Loucy (cell line): ENCODE data around the gene PTGR3.

Experiments
- H2AFZ ChIP-seq: fragments of 200-600 bp; sonication (generic); 2 replicates; pipeline ENCODE4 v1.6.0; 2016; ENCODE audit warnings: antibody characterized with exemption, mild to moderate bottlenecking, low read length, moderate library complexity
- H3F3A ChIP-seq: fragments of 200-600 bp; 2 replicates; pipeline ENCODE4 v1.6.0; 2016; ENCODE audit warnings: antibody characterized with exemption, low read depth, mild to moderate bottlenecking
- H3K27me3 ChIP-seq: fragments of 200-600 bp; sonication (generic); 2 replicates; pipeline ENCODE4 v1.6.1; 2014; ENCODE audit warnings: low read length, mild to moderate bottlenecking; ENCODE audit not compliant: insufficient read depth, poor library complexity, severe bottlenecking
- H3K36me3 ChIP-seq: fragments of 200-600 bp; sonication (generic); 2 replicates; pipeline ENCODE4 v1.6.1; 2016; ENCODE audit warnings: low read length; ENCODE audit not compliant: insufficient read depth
- H3K4me1 ChIP-seq: fragments of 200-600 bp; sonication (generic); 2 replicates; pipeline ENCODE4 v1.5.1; 2014; ENCODE audit warnings: low read length, mild to moderate bottlenecking; ENCODE audit not compliant: insufficient read depth, poor library complexity, severe bottlenecking
- H3K4me2 ChIP-seq: fragments of 200-600 bp; sonication (generic); 2 replicates; pipeline ENCODE4 v1.6.0; 2014; ENCODE audit warnings: antibody characterized with exemption, low read length, low read depth, mild to moderate bottlenecking; ENCODE audit not compliant: poor library complexity, severe bottlenecking
- H3K4me3 ChIP-seq: fragments of 200-600 bp; sonication (generic); 2 replicates; pipeline ENCODE4 v1.5.1; 2014; ENCODE audit warnings: low read length, mild to moderate bottlenecking, mixed read lengths; ENCODE audit not compliant: poor library complexity, severe bottlenecking
- H3K79me2 ChIP-seq: fragments of 200-600 bp; sonication (generic); 2 replicates; pipeline ENCODE4 v1.6.1; 2014; ENCODE audit warnings: low read length; ENCODE audit not compliant: insufficient read depth
- H3K9ac ChIP-seq: fragments of 200-600 bp; sonication (generic); 2 replicates; pipeline ENCODE4 v1.6.0; 2014; ENCODE audit warnings: mild to moderate bottlenecking, low read depth, low read length, moderate library complexity; ENCODE audit not compliant: poor library complexity, severe bottlenecking
- H3K9me2 ChIP-seq: fragments of 200-600 bp; sonication (generic); replicated peaks from 2 replicates; pipeline ENCODE4 v1.6.1; 2016; ENCODE audit warnings: low read depth, low read length, mixed read lengths
- H3K9me3 ChIP-seq: fragments of 200-600 bp; sonication (generic); 2 replicates; pipeline ENCODE4 v1.6.1; 2014; ENCODE audit warnings: mild to moderate bottlenecking, antibody characterized with exemption, low read length, low read depth; ENCODE audit not compliant: insufficient read depth
- H4K20me1 ChIP-seq: fragments of 200-600 bp; sonication (generic); 2 replicates; pipeline ENCODE4 v1.6.0; 2014; ENCODE audit warnings: antibody characterized with exemption, low read length, mild to moderate bottlenecking; ENCODE audit not compliant: insufficient read depth, poor library complexity, severe bottlenecking
- EZH2phosphoT487 ChIP-seq: fragments of 200-600 bp; IDR thresholded peaks from 2 replicates; pipeline ENCODE4 v1.6.1; 2018; ENCODE audit warnings: antibody characterized with exemption, mild to moderate bottlenecking, moderate library complexity, borderline replicate concordance
- TF ChIP-seq, protein P1 (sequence below): fragments of 200-600 bp; sonication (generic); conservative IDR thresholded peaks from 2 replicates; pipeline ENCODE4 v1.5.1; 2014; ENCODE audit warnings: mild to moderate bottlenecking, antibody characterized with exemption, low read length

PTGR3 gene

DNA sequence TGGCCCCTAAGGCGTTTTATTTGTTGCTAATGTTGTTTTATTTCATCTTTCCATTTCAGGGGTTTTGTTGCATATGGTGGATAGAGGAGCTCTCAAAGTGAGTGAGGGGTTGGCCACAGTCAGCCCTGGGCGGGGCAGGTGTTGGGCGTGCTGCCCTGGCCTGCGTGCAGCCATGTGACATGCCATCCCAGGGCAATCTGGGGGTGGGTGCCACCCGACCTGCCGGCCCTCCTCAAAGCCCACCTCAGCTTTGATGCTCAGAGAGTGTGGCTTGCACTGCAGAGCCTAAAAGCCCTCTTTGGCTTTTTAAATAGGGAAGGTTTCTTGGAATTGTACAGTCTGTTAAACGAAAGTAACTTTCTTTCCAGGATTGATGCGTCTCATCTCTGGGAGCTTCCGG, 20.0 kb upstream of the PTGR3 start:
- H4K20me1 ChIP-seq: peaks cover 10% of the 10 kb centered on the region
- peaks cover 89% of the 10 kb centered on the region for H3K79me2 ChIP-seq

DNA sequence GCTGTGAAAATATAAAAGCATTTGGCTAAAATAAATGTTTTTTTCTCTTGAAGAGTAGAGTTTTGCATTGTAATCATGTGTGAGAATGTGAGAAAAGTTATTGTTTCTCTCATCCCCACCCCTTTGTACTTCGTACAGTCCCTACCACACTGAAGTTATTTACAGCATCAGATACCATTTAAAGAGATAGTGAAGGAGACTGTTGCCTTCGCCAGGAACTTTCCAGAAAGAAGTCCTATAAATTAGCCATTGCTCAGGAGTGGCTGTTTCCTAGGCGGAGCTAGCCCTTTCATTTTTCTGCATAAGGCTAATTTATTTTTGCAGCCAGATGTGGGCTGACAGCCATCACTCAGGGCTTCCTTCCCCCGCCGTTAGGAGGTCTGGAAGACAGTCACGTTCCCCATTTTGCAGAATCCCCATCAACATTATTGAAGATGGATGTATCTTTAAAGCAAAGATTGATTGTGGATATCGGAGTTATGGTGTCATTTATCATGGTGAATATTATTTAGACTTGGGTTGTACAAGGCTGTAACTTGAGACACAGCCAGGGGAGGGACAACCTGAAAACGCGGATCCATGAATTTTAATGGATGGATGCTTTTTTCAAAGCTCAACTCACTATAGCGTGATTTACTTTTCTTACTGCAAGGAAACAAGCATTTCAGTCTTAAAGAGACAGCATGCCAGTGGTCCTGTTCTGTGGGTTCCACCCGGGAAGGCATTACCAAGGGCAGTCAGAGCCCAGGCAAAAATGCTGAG, 18.8 kb upstream of the PTGR3 start:
- Histone ChIP-seq H3K4me3 (no peak overlapping the region), H3K4me2 (no peak overlapping the region), H3K27me3 (no peaks in the 10 kb centered on the region), H2AFZ (no peak overlapping the region), H3K9me2 (no peaks in the 10 kb centered on the region), H3K9ac (no peak overlapping the region), H3K79me2 (peaks cover 89% of the 10 kb centered on the region), H3K4me1 (peaks cover 9% of the 10 kb centered on the region), H4K20me1 (peaks cover 7% of the 10 kb centered on the region), H3F3A (no peaks in the 10 kb centered on the region), H3K9me3 (no peaks in the 10 kb centered on the region), H3K36me3 (no peaks in the 10 kb centered on the region; the same call in 1 of the 2 replicates)
- TF ChIP-seq, protein P1, sequence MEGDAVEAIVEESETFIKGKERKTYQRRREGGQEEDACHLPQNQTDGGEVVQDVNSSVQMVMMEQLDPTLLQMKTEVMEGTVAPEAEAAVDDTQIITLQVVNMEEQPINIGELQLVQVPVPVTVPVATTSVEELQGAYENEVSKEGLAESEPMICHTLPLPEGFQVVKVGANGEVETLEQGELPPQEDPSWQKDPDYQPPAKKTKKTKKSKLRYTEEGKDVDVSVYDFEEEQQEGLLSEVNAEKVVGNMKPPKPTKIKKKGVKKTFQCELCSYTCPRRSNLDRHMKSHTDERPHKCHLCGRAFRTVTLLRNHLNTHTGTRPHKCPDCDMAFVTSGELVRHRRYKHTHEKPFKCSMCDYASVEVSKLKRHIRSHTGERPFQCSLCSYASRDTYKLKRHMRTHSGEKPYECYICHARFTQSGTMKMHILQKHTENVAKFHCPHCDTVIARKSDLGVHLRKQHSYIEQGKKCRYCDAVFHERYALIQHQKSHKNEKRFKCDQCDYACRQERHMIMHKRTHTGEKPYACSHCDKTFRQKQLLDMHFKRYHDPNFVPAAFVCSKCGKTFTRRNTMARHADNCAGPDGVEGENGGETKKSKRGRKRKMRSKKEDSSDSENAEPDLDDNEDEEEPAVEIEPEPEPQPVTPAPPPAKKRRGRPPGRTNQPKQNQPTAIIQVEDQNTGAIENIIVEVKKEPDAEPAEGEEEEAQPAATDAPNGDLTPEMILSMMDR: no peak
- TF ChIP-seq EZH2phosphoT487: no peak

More for the DNA sequence above, 20.0 kb upstream of the PTGR3 start:
- H3K36me3 ChIP-seq: no peaks in the 10 kb centered on the region; the same call in 1 of the 2 replicates
- no peaks in the 10 kb centered on the region for H3K27me3 ChIP-seq
- H3K9me2 ChIP-seq: no peaks in the 10 kb centered on the region
- H3F3A ChIP-seq: no peaks in the 10 kb centered on the region
- H3K4me3 ChIP-seq: no peak overlapping the region
- H3K9me3 ChIP-seq: no peaks in the 10 kb centered on the region
- no peak overlapping the region for H3K4me2 ChIP-seq
- peaks cover 3% of the 10 kb centered on the region for H3K4me1 ChIP-seq
- no peak overlapping the region for H3K9ac ChIP-seq
- TF ChIP-seq, protein P1: no peak
- no peak for TF ChIP-seq EZH2phosphoT487
- H2AFZ ChIP-seq: no peak overlapping the region

DNA sequence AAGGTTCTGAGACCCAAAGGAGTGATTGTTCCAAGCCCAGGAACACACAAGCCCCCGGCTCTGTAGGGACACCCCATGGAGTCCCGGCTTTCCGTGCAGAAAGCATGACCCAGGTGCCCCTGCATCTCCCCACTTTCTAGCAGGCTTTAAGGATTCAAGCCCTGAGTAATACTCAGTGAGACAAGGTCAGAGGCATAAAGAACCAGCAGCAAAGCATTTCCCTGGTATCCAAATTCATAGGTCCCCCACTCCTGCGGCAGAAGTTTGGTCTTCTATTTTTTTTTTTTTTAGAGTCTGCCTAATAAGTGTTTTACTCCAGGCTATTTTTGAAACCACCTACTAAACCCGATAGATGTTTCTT, 18.0 kb upstream of the PTGR3 start:
- TF ChIP-seq, protein P1: no peak
- no peak for TF ChIP-seq EZH2phosphoT487
- no peak overlapping the region for H3K4me2 ChIP-seq
- H3K9me2 ChIP-seq: no peaks in the 10 kb centered on the region
- H3K27me3 ChIP-seq: no peaks in the 10 kb centered on the region
- no peak overlapping the region for H2AFZ ChIP-seq
- no peak overlapping the region for H3K4me3 ChIP-seq
- H3F3A ChIP-seq: no peaks in the 10 kb centered on the region
- H3K4me1 ChIP-seq: peaks cover 13% of the 10 kb centered on the region
- no peaks in the 10 kb centered on the region for H3K9me3 ChIP-seq
- peaks cover 6% of the 10 kb centered on the region for H4K20me1 ChIP-seq
- H3K36me3 ChIP-seq: no peaks in the 10 kb centered on the region; the same call in 1 of the 2 replicates
- H3K9ac ChIP-seq: no peak overlapping the region
- H3K79me2 ChIP-seq: peaks cover 91% of the 10 kb centered on the region
